Retinal pigment epithelial cell (primary cell): ENCODE measurements around the gene ZNF618.

Experiments used
- DNase-seq: peaks from one replicate; pipeline ENCODE4 v3.0.0-alpha.2; 2010; ENCODE audit warnings: low read depth
- H3K4me3 ChIP-seq: 2 replicates; pipeline ENCODE4 v1.5.1; 2011; ENCODE audit warnings: mild to moderate bottlenecking, low read length, control low read depth, moderate library complexity
- TF ChIP-seq, protein P1 (sequence below): conservative IDR thresholded peaks from 2 replicates; pipeline ENCODE4 v1.5.1; 2011; ENCODE audit warnings: low read depth, low read length, control low read depth, inconsistent platforms

Gene ZNF618

GRCh38 chr9:113851873-113852272 lies 24.2 kb upstream of the ZNF618 start:
- no peak overlapping the region for H3K4me3 ChIP-seq
- TF ChIP-seq, protein P1, sequence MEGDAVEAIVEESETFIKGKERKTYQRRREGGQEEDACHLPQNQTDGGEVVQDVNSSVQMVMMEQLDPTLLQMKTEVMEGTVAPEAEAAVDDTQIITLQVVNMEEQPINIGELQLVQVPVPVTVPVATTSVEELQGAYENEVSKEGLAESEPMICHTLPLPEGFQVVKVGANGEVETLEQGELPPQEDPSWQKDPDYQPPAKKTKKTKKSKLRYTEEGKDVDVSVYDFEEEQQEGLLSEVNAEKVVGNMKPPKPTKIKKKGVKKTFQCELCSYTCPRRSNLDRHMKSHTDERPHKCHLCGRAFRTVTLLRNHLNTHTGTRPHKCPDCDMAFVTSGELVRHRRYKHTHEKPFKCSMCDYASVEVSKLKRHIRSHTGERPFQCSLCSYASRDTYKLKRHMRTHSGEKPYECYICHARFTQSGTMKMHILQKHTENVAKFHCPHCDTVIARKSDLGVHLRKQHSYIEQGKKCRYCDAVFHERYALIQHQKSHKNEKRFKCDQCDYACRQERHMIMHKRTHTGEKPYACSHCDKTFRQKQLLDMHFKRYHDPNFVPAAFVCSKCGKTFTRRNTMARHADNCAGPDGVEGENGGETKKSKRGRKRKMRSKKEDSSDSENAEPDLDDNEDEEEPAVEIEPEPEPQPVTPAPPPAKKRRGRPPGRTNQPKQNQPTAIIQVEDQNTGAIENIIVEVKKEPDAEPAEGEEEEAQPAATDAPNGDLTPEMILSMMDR = no peak
- DNase-seq = no peak

- H3K4me3 ChIP-seq = no peak overlapping the region
- TF ChIP-seq, protein P1 = peak; percentile 65
- no peak for DNase-seq
Observed at GRCh38 chr9:113853333-113853732, 22.8 kb upstream of the ZNF618 start.

DNA sequence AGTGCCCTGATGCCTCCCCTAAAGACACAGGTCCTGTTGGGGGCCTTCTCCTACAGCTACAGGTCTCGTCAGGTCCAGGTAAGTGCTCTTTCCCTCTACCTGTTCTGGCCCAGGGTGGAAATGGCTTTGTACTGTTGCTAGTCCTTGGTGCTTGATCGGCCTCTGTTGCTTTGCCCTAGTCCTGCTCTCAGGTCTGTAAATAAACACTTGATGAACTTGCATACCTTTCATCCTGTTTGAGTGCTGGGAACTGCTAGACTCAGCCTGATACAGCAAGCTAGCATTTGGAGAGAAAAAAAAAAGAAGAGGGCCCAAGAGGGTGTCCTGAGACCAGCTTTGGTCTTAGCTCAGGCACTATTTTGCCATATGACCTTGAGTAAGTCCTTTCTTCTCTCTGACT lies 21.8 kb upstream of the ZNF618 start:
- H3K4me3 ChIP-seq = no peak overlapping the region
- DNase-seq = no peak
- TF ChIP-seq, protein P1 = no peak

- H3K4me3 ChIP-seq = no peak overlapping the region
- no peak for DNase-seq
- TF ChIP-seq, protein P1 = no peak
Observed at GRCh38 chr9:113857875-113858274, 18.2 kb upstream of the ZNF618 start.

GRCh38 chr9:113858282-113858681 lies 17.8 kb upstream of the ZNF618 start:
- no peak overlapping the region for H3K4me3 ChIP-seq
- TF ChIP-seq, protein P1 = no peak
- DNase-seq = no peak

- TF ChIP-seq, protein P1 = no peak
- no peak for DNase-seq
- H3K4me3 ChIP-seq = no peak overlapping the region
Observed at GRCh38 chr9:113863345-113863744, 12.8 kb upstream of the ZNF618 start.

DNA sequence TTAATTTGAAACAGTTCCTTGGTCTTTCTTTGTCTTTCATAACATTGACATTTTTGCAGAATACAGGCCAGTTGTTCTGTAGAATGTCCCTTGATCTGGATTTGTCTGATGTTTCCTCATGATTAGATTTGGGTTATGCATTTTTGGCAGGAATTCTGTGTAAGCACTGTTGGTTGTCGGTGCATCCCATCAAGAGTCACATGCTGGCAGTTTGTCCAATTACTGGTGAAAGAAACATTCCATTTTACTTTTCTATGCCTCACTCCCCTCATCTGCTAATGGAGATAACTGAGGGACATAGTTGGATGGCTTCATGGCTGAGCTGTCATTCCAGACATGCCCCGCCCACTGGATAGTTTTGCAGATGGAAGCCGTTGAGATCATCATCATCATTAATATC lies 7.6 kb upstream of the ZNF618 start:
- no peak overlapping the region for H3K4me3 ChIP-seq
- no peak for DNase-seq
- TF ChIP-seq, protein P1 = no peak
